NCI-H1105 (cell line): ENCODE data around the gene PRPH.

Experiments used
- DNase-seq: peaks from one replicate; lab custom pipeline; 2025; lab: John Stamatoyannopoulos, UW

Gene PRPH

DNA sequence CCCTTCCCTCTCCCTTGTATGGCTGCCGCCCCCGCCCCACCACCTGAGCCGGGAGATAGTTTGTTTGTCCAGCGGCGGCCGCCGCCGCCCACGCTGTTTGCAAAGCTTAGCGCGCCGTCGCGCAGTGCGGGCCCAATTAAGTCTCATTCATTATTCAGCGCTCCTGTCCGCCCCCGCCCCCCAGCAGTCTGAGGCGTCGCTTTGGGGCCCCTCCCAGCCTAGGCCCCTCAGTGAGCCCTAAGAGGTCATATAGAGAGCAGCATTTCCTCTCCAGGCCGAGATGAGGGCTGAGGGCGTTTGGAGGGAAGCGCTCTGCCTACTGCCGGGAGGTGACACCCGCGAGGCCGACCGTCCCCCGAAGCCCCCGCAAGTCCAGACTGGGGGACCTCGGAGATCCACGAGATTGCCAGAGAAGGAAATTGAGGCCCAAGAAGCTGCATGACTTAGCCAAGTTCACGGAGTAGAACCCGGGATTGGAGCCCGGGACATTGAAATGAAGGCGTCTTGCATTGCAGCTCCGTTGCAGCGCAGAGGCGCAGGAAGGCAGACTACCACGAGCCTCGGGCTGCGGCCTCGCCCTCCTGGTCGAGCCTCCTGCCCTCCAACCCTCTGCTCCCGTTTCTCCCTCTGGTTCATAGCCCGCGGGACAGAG is 51.8 kb downstream of the PRPH start, which contains the start of gene DNAJC22:
TSS of gene DNAJC22 (plus strand) at position 230 of the 652 bp plus-strand sequence. CDS start 1,985 bp downstream, outside the sequence.
- no peak for DNase-seq

DNA sequence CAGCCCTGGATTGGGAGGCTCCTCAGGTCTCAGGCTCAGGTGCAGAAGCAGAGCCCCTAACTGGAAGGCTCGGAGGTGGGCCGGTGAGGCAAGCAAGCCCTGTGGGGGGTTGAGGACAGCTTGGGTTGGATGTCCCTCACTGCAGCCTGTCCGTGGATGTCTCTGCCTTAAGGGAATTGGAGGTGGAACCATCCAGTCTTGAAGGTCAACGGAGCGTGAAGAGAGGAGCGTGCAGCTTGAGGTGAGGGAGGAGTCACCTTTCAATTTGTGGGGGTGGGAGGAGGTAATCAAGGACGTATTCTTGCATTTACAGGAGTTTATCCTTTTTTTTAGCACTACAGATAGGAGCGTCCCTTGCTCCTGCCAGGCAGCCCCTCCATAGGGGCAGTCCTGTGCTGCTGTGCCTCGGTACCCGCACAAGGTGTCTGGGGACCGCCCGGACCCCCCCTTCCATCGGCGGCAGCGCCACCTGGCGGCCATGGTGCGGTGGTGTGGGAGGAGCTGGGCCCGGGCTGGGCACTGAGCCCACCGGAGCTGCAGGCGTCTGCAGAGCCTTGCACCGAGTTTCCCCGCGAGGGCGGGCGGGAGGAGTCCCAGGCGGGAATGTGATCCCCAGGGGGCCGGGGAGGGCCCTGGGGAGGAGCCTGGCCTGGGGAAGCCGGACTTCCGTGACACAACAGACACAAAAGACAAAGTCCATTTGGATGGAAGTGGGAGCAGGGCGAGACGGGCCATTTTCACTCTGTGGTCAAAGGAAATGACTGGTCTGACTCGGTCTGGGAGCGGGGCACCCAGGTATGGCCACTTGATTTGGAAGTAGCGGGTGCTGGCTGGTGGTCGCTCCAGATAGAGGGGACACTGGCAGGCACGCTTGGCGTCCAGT is 52.6 kb downstream of the PRPH start:
- DNase-seq, result peak; percentile 26
